ENCODE data around the gene PRR35.

- TF ChIP-seq CTCF (IDR thresholded peaks at IDR 0.05) (no peak), POLR2A (IDR thresholded peaks at IDR 0.05) (no peak)
Measured at GRCh38 chr16:540645-541340, 19.4 kb upstream of the PRR35 start.
